Glutamatergic neuron (in vitro differentiated cells): ENCODE measurements around the gene CUEDC1. TPM values are rescaled to one million over a fixed set of nuclear protein-coding genes. Genes with fewer than 3 reads are reported as not detected.
"Not testable (repeated sequence)": the region's sequence is repeated elsewhere in the genome, so short reads cannot be mapped to it uniquely, and the experiment has no call there.

ENCODE experiments used
- DNase-seq: peaks from one replicate; pipeline ENCODE4 v3.0.0; 2022
- H3K27ac Mint-ChIP-seq: one replicate; pipeline ENCODE4 v1.8.0; 2020; ENCODE audit warnings: mild to moderate bottlenecking, mixed read lengths, inconsistent platforms; ENCODE audit not compliant: unreplicated experiment
- H3K27me3 Mint-ChIP-seq: one replicate; pipeline ENCODE4 v1.8.0; 2020; ENCODE audit warnings: mild to moderate bottlenecking, moderate library complexity, mixed read lengths, inconsistent platforms; ENCODE audit not compliant: unreplicated experiment
- H3K36me3 Mint-ChIP-seq: one replicate; pipeline ENCODE4 v1.8.0; 2020; ENCODE audit warnings: mild to moderate bottlenecking, mixed read lengths, inconsistent platforms; ENCODE audit not compliant: unreplicated experiment
- H3K4me1 Mint-ChIP-seq: one replicate; pipeline ENCODE4 v1.8.0; 2020; ENCODE audit warnings: mild to moderate bottlenecking, low read depth, mixed read lengths, inconsistent platforms; ENCODE audit not compliant: unreplicated experiment
- H3K4me3 Mint-ChIP-seq: one replicate; pipeline ENCODE4 v1.8.0; 2020; ENCODE audit warnings: mild to moderate bottlenecking, mixed read lengths, inconsistent platforms; ENCODE audit not compliant: unreplicated experiment
- H3K9me3 Mint-ChIP-seq: one replicate; pipeline ENCODE4 v1.8.0; 2020; ENCODE audit warnings: mild to moderate bottlenecking, moderate library complexity, mixed read lengths, inconsistent platforms; ENCODE audit not compliant: unreplicated experiment
- CTCF ChIP-seq: fragments of 200-600 bp; sonication (generic); IDR thresholded peaks from one replicate; pipeline ENCODE4 v1.5.0; 2021; ENCODE audit not compliant: partially characterized antibody, unreplicated experiment
- total RNA-seq: library from RNA; stranded (reverse); fragmentation: NEBNext Ultra II Directional; extraction: Animal tissue kit (Norgen Biotek cat#: 25700); gene quantifications from one replicate; pipeline ENCODE4 v1.2.1, GENCODE V29; 2021; ENCODE audit not compliant: unreplicated experiment

Gene CUEDC1
- total RNA-seq, 1 donor from 2014 or later: 22.9 TPM

- no peak for TF ChIP-seq CTCF
- Mint-ChIP-seq H3K4me3 (no peak overlapping the region), H3K27ac (no peak overlapping the region), H3K27me3 (peaks cover 2% of the 10 kb centered on the region), H3K4me1 (no peaks in the 10 kb centered on the region), H3K36me3 (no peaks in the 10 kb centered on the region), H3K9me3 (peaks cover 2% of the 10 kb centered on the region)
- DNase-seq: no peak
These were observed 11.0 kb upstream of the CUEDC1 start for GRCh38 chr17:57966246-57966645.

- Mint-ChIP-seq H3K36me3 (no peaks in the 10 kb centered on the region), H3K9me3 (peaks cover 1% of the 10 kb centered on the region), H3K27ac (no peak overlapping the region), H3K4me1 (no peaks in the 10 kb centered on the region), H3K27me3 (peaks cover 2% of the 10 kb centered on the region), H3K4me3 (no peak overlapping the region)
- no peak for DNase-seq
- no peak for TF ChIP-seq CTCF
These were observed 10.4 kb upstream of the CUEDC1 start for GRCh38 chr17:57965521-57966160.

- Mint-ChIP-seq H3K27me3 (peaks cover 2% of the 10 kb centered on the region), H3K27ac (no peak overlapping the region), H3K9me3 (peaks cover 1% of the 10 kb centered on the region), H3K36me3 (no peaks in the 10 kb centered on the region), H3K4me1 (no peaks in the 10 kb centered on the region), H3K4me3 (no peak overlapping the region)
- no peak for TF ChIP-seq CTCF
- DNase-seq: no peak
These were observed 7.9 kb upstream of the CUEDC1 start for GRCh38 chr17:57963149-57963511.

GRCh38 chr17:57962279-57963148 lies 7.3 kb upstream of the CUEDC1 start:
- H3K9me3 Mint-ChIP-seq: peaks cover 1% of the 10 kb centered on the region
- H3K27ac Mint-ChIP-seq: no peak overlapping the region
- peaks cover 6% of the 10 kb centered on the region for H3K27me3 Mint-ChIP-seq
- no peak for TF ChIP-seq CTCF
- H3K36me3 Mint-ChIP-seq: no peaks in the 10 kb centered on the region
- no peak overlapping the region for H3K4me3 Mint-ChIP-seq
- no peak for DNase-seq
- H3K4me1 Mint-ChIP-seq: no peaks in the 10 kb centered on the region

- DNase-seq: no peak
- Mint-ChIP-seq H3K36me3 (no peaks in the 10 kb centered on the region), H3K27me3 (peaks cover 9% of the 10 kb centered on the region), H3K27ac (no peak overlapping the region), H3K4me1 (peaks cover 2% of the 10 kb centered on the region), H3K4me3 (no peak overlapping the region), H3K9me3 (peaks cover 4% of the 10 kb centered on the region)
- TF ChIP-seq CTCF: no peak
These were observed 4.7 kb upstream of the CUEDC1 start for GRCh38 chr17:57959929-57960328.

GRCh38 chr17:57958391-57958790 lies 3.2 kb upstream of the CUEDC1 start:
- peaks cover 13% of the 10 kb centered on the region for H3K27me3 Mint-ChIP-seq
- not testable (repeated sequence) for H3K9me3 Mint-ChIP-seq, H3K27ac Mint-ChIP-seq, H3K36me3 Mint-ChIP-seq, DNase-seq, H3K4me1 Mint-ChIP-seq, H3K4me3 Mint-ChIP-seq
